ENCODE data around the gene PPM1K. TPM values are rescaled to one million over a fixed set of nuclear protein-coding genes. Genes with fewer than 3 reads are reported as not detected.

Gene PPM1K
- total RNA-seq, 2 experiments from 2014 or later, result 76.8 to 125 TPM

GRCh38 chr4:88264336-88264735 is 20.0 kb downstream of the PPM1K start:
- CTCF ChIA-PET, result interaction anchor here (1.1 to 1.8 kb wide), 3 partner anchors 45 to 250 kb away, joined by 3 to 5 read pairs (median 4); no protein-coding TSS in a partner anchor
- H3K9me3 Mint-ChIP-seq (ENCODE audit: low read depth), result no peaks in the 10 kb centered on the region
- H3K36me3 Mint-ChIP-seq, result peaks cover 37% of the 10 kb centered on the region
- H3K27me3 Mint-ChIP-seq, result no peaks in the 10 kb centered on the region
- DNase-seq, result no peak
- H3K4me3 Mint-ChIP-seq, result no peak overlapping the region
- H3K27ac Mint-ChIP-seq, result no peak overlapping the region
- no peak for ATAC-seq
- no peaks in the 10 kb centered on the region for H3K4me1 Mint-ChIP-seq

- CTCF ChIA-PET, result no interaction called here
- DNase-seq, result no peak
- Mint-ChIP-seq H3K36me3 (peaks cover 27% of the 10 kb centered on the region), H3K9me3 (ENCODE audit: low read depth) (no peaks in the 10 kb centered on the region), H3K4me3 (no peak overlapping the region), H3K4me1 (no peaks in the 10 kb centered on the region), H3K27ac (no peak overlapping the region), H3K27me3 (no peaks in the 10 kb centered on the region)
- no peak for ATAC-seq
Observed at GRCh38 chr4:88257726-88258125, 26.6 kb downstream of the PPM1K start.

- H3K27ac Mint-ChIP-seq, result no peak overlapping the region
- ATAC-seq (no peak), DNase-seq (no peak)
- no peaks in the 10 kb centered on the region for H3K4me1 Mint-ChIP-seq
- no peak overlapping the region for H3K4me3 Mint-ChIP-seq
- peaks cover 3% of the 10 kb centered on the region for H3K27me3 Mint-ChIP-seq
- CTCF ChIA-PET, result interaction anchor here (0.9 to 1.0 kb wide), 2 partner anchors 43 to 260 kb away, joined by 3 read pairs; no protein-coding TSS in a partner anchor
- no peaks in the 10 kb centered on the region for H3K9me3 Mint-ChIP-seq (ENCODE audit: low read depth)
- H3K36me3 Mint-ChIP-seq, result peaks cover 10% of the 10 kb centered on the region
Observed at GRCh38 chr4:88255111-88255510, 29.2 kb downstream of the PPM1K start.

GRCh38 chr4:88251924-88252323 is 32.4 kb downstream of the PPM1K start:
- Mint-ChIP-seq H3K9me3 (ENCODE audit: low read depth) (no peaks in the 10 kb centered on the region), H3K27ac (no peak overlapping the region), H3K4me1 (no peaks in the 10 kb centered on the region), H3K36me3 (no peaks in the 10 kb centered on the region), H3K4me3 (no peak overlapping the region), H3K27me3 (peaks cover 3% of the 10 kb centered on the region)
- DNase-seq (no peak), ATAC-seq (no peak)
- CTCF ChIA-PET, result interaction anchor here (0.7 to 1.1 kb wide), 2 partner anchors 263 to 611 kb away, joined by 3 to 4 read pairs; no protein-coding TSS in a partner anchor

- CTCF ChIA-PET, result interaction anchor here (1.0 to 1.4 kb wide), 2 partner anchors 30 to 293 kb away, joined by 3 to 4 read pairs; no protein-coding TSS in a partner anchor
- Mint-ChIP-seq H3K9me3 (ENCODE audit: low read depth) (no peaks in the 10 kb centered on the region), H3K27ac (no peak overlapping the region), H3K4me3 (no peak overlapping the region), H3K4me1 (peaks cover 10% of the 10 kb centered on the region), H3K27me3 (peaks cover 3% of the 10 kb centered on the region), H3K36me3 (peaks cover 3% of the 10 kb centered on the region)
- DNase-seq, result no peak
- ATAC-seq, result no peak
Observed at GRCh38 chr4:88247148-88247547, 37.2 kb downstream of the PPM1K start.

GRCh38 chr4:88246600-88246999 is 37.8 kb downstream of the PPM1K start:
- CTCF ChIA-PET, result interaction anchor here (0.6 to 1.4 kb wide), 4 partner anchors 27 to 293 kb away, joined by 3 to 4 read pairs (median 3); no protein-coding TSS in a partner anchor
- no peak for DNase-seq
- no peak for ATAC-seq
- H3K9me3 Mint-ChIP-seq (ENCODE audit: low read depth), result no peaks in the 10 kb centered on the region
- H3K27ac Mint-ChIP-seq, result no peak overlapping the region
- peaks cover 3% of the 10 kb centered on the region for H3K36me3 Mint-ChIP-seq
- H3K27me3 Mint-ChIP-seq, result peaks cover 3% of the 10 kb centered on the region
- H3K4me3 Mint-ChIP-seq, result no peak overlapping the region
- H3K4me1 Mint-ChIP-seq, result peaks cover 10% of the 10 kb centered on the region

GRCh38 chr4:88244816-88245579 is 39.4 kb downstream of the PPM1K start:
- DNase-seq (peak; percentile 71), ATAC-seq (peak; percentile 91)
- Mint-ChIP-seq H3K4me1 (peaks cover 10% of the 10 kb centered on the region), H3K4me3 (no peak overlapping the region), H3K27ac (peak overlapping the region; percentile 68), H3K36me3 (peaks cover 3% of the 10 kb centered on the region), H3K9me3 (ENCODE audit: low read depth) (no peaks in the 10 kb centered on the region), H3K27me3 (no peaks in the 10 kb centered on the region)
- CTCF ChIA-PET, result interaction anchor here (1.1 to 1.5 kb wide), 4 partner anchors 9 to 270 kb away, joined by 3 to 5 read pairs (median 4); no protein-coding TSS in a partner anchor

GRCh38 chr4:88244056-88244455 is 40.3 kb downstream of the PPM1K start:
- H3K36me3 Mint-ChIP-seq, result peaks cover 3% of the 10 kb centered on the region
- CTCF ChIA-PET, result interaction anchor here (1.1 kb wide), 2 partner anchors 25 to 270 kb away, joined by 3 to 5 read pairs; no protein-coding TSS in a partner anchor
- H3K4me1 Mint-ChIP-seq, result peaks cover 10% of the 10 kb centered on the region
- no peaks in the 10 kb centered on the region for H3K27me3 Mint-ChIP-seq
- ATAC-seq, result no peak
- no peak overlapping the region for H3K4me3 Mint-ChIP-seq
- H3K27ac Mint-ChIP-seq, result no peak overlapping the region
- no peaks in the 10 kb centered on the region for H3K9me3 Mint-ChIP-seq (ENCODE audit: low read depth)
- no peak for DNase-seq

- Mint-ChIP-seq H3K27me3 (peaks cover 9% of the 10 kb centered on the region), H3K4me1 (peaks cover 10% of the 10 kb centered on the region), H3K36me3 (peaks cover 7% of the 10 kb centered on the region), H3K4me3 (no peak overlapping the region), H3K27ac (no peak overlapping the region), H3K9me3 (ENCODE audit: low read depth) (peaks cover 7% of the 10 kb centered on the region)
- ATAC-seq (no peak), DNase-seq (no peak)
- CTCF ChIA-PET, result interaction anchor here (0.9 kb wide), 1 partner anchor 12 kb away, joined by 4 read pairs; no protein-coding TSS in a partner anchor
Observed at GRCh38 chr4:88242144-88242543, 42.2 kb downstream of the PPM1K start.

- ATAC-seq (no peak), DNase-seq (no peak)
- Mint-ChIP-seq H3K36me3 (peaks cover 5% of the 10 kb centered on the region), H3K4me1 (peaks cover 6% of the 10 kb centered on the region), H3K9me3 (ENCODE audit: low read depth) (peaks cover 7% of the 10 kb centered on the region), H3K27ac (no peak overlapping the region), H3K4me3 (no peak overlapping the region), H3K27me3 (peaks cover 20% of the 10 kb centered on the region)
- CTCF ChIA-PET, result no interaction called here
Observed at GRCh38 chr4:88240297-88240714, 44.1 kb downstream of the PPM1K start.

GRCh38 chr4:88230969-88231771 is 53.2 kb downstream of the PPM1K start:
- Mint-ChIP-seq H3K4me1 (peaks cover 12% of the 10 kb centered on the region), H3K36me3 (no peaks in the 10 kb centered on the region), H3K9me3 (ENCODE audit: low read depth) (peaks cover 3% of the 10 kb centered on the region), H3K4me3 (peak overlapping the region; percentile 18), H3K27me3 (peaks cover 3% of the 10 kb centered on the region), H3K27ac (peak overlapping the region; percentile 70)
- ATAC-seq (peak; percentile 23), DNase-seq (no peak)
- CTCF ChIA-PET, result interaction anchor here (0.8 to 1.0 kb wide), 2 partner anchors 12 to 284 kb away, joined by 3 read pairs; no protein-coding TSS in a partner anchor

- DNase-seq (no peak), ATAC-seq (no peak)
- H3K9me3 Mint-ChIP-seq (ENCODE audit: low read depth), result peaks cover 3% of the 10 kb centered on the region
- H3K36me3 Mint-ChIP-seq, result no peaks in the 10 kb centered on the region
- H3K4me3 Mint-ChIP-seq, result peak overlapping the region; percentile 0
- no peak overlapping the region for H3K27ac Mint-ChIP-seq
- peaks cover 14% of the 10 kb centered on the region for H3K4me1 Mint-ChIP-seq
- H3K27me3 Mint-ChIP-seq, result no peaks in the 10 kb centered on the region
- CTCF ChIA-PET, result interaction anchor here (2.5 kb wide), 1 partner anchor 11 kb away, joined by 7 read pairs; no protein-coding TSS in a partner anchor
Observed at GRCh38 chr4:88230461-88230891, 53.9 kb downstream of the PPM1K start.

GRCh38 chr4:88227734-88228133 is 56.6 kb downstream of the PPM1K start:
- H3K9me3 Mint-ChIP-seq (ENCODE audit: low read depth), result peaks cover 3% of the 10 kb centered on the region
- DNase-seq, result no peak
- no peaks in the 10 kb centered on the region for H3K27me3 Mint-ChIP-seq
- CTCF ChIA-PET, result interaction anchor here (0.7 to 1.5 kb wide), 3 partner anchors 16 to 288 kb away, joined by 3 read pairs; no protein-coding TSS in a partner anchor
- H3K4me3 Mint-ChIP-seq, result no peak overlapping the region
- H3K36me3 Mint-ChIP-seq, result no peaks in the 10 kb centered on the region
- ATAC-seq, result no peak
- H3K27ac Mint-ChIP-seq, result no peak overlapping the region
- H3K4me1 Mint-ChIP-seq, result peaks cover 14% of the 10 kb centered on the region
